NCI-H128 (cell line): ENCODE results near the gene DEFB116.
"Not testable (repeated sequence)": the region's sequence is repeated elsewhere in the genome, so short reads cannot be mapped to it uniquely, and the experiment has no call there.

Source experiments
- DNase-seq: peaks from one replicate; lab custom pipeline; 2025; ENCODE audit not compliant: unreplicated experiment; lab: John Stamatoyannopoulos, UW

The DEFB116 gene

GRCh38 chr20:31308535-31309162 lies at the start of gene DEFB116:
Gene DEFB116 (minus strand): TSS chr20:31308585. CDS start chr20:31308585, 0 bp downstream.
- no peak for DNase-seq

GRCh38 chr20:31355981-31356380 lies 47.6 kb upstream of the DEFB116 start:
- DNase-seq, result no peak

GRCh38 chr20:31341470-31341869 lies 33.1 kb upstream of the DEFB116 start:
- no peak for DNase-seq

- no peak for DNase-seq
Measured at GRCh38 chr20:31330893-31331292, 22.5 kb upstream of the DEFB116 start.

GRCh38 chr20:31322504-31322903 lies 14.1 kb upstream of the DEFB116 start:
- DNase-seq, result no peak

GRCh38 chr20:31284964-31285363 lies 23.4 kb downstream of the DEFB116 start:
- DNase-seq, result not testable (repeated sequence)

- no peak for DNase-seq
Measured at GRCh38 chr20:31278178-31278577, 30.2 kb downstream of the DEFB116 start.

- no peak for DNase-seq
Measured at GRCh38 chr20:31274441-31274840, 33.9 kb downstream of the DEFB116 start.

GRCh38 chr20:31260326-31260932 lies 48.0 kb downstream of the DEFB116 start:
- no peak for DNase-seq

- no peak for DNase-seq
Measured at GRCh38 chr20:31257364-31257763, 51.0 kb downstream of the DEFB116 start, which contains the start of gene DEFB115. Gene DEFB115 (plus strand): TSS chr20:31257664. CDS start chr20:31257664, 0 bp downstream.

- DNase-seq, result no peak
Measured at GRCh38 chr20:31256959-31257358, 51.4 kb downstream of the DEFB116 start.
